ENCODE data around the gene CCDC112. TPM values are rescaled to one million over a fixed set of nuclear protein-coding genes. Genes with fewer than 3 reads are reported as not detected.

The CCDC112 gene
- total and polyA plus RNA-seq, 2 of the 4 experiments (the other 2 are of a cell fraction) = 2.0 to 2.3 TPM

DNA sequence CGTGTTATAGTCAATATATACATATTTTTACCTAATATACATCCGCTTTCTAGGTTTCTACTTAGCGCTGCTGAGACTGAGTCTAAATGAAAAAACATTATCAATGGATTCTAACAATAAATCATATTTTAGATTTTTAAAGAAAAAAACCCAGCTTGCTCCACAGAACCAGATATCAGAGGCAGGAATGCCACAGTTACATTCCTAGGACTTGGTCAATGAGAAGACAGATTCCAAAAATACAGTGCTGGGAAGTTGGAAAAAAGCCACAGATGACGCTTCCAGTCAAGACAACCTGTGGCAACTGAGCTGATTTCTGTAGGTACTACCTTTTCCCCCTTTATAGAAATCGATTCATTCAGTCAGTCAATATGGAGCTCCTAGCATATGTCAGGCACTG lies 577 bp upstream of the CCDC112 start:
- H3K79me1 ChIP-seq (ENCODE audit: low read depth in 1 of 2, low read length in 2 of 2) = peaks cover 22 to 33% of the 10 kb centered on the region in 2 experiments
- H2BK15ac ChIP-seq (ENCODE audit: low read depth, low read length) = no peak overlapping the region
- WGBS, 2 experiments (ENCODE audit: extremely low coverage in 2 of 2, insufficient read length in 1 of 2) = 83% methylated on average over 1 of the region's 5 CpGs; no CpG with 5 or more reads in 1 of the 2 experiments
- peak overlapping the region; percentile 42 for H3K4me3 ChIP-seq (ENCODE audit: insufficient read depth, low read depth, low read length)
- ChIA-PET CTCF (no interaction called here), POLR2A (ENCODE audit: unreplicated experiment) (interaction anchor here (0.7 kb wide), 1 partner anchor 225 kb away, joined by 3 read pairs; no protein-coding TSS in a partner anchor)
- no peak overlapping the region for H2AK5ac ChIP-seq (ENCODE audit: low read depth, low read length)
- BruUV-seq (replicated peaks) = no TSS peak
- no peak overlapping the region for H3K9ac ChIP-seq (ENCODE audit: low read depth, low read length)
- in situ Hi-C loops (cut with MboI; ENCODE audit: low sequenced_read_pairs) = loop anchor here (25.0 kb wide), 1 partner anchor 540 kb away; the partner anchor contains the start of genes AP3S1 and ATG12
- DNase-seq (no peak), ATAC-seq (ENCODE audit: low read depth) (no peak; the same call in 1 of the 2 replicates)
- H3K56ac ChIP-seq (ENCODE audit: extremely low read depth, insufficient read depth, low read length) = no peak overlapping the region
- peaks cover under 1% of the 10 kb centered on the region; the same call in 1 of the 2 replicates for H3K9me3 ChIP-seq (ENCODE audit: control insufficient read depth, insufficient read depth, low read length)
- no peak overlapping the region for H3K23ac ChIP-seq (ENCODE audit: low read depth, low read length)
- intact Hi-C loops (cut with micrococcal nuclease) = loop anchor here (5.0 kb wide), 2 partner anchors 35 to 545 kb away; partner anchors contain the start of genes AP3S1, ATG12 and PGGT1B
- H3K9me1 ChIP-seq (ENCODE audit: insufficient read depth, low read length) = no peaks in the 10 kb centered on the region
- no peak overlapping the region for H3K14ac ChIP-seq (replicated peaks; ENCODE audit: low read depth, low read length)
- H4K20me1 ChIP-seq (ENCODE audit: insufficient read depth, low read length) = no peaks in the 10 kb centered on the region
- no peak overlapping the region for H4K5ac ChIP-seq (ENCODE audit: low read depth, low read length)
- no peak overlapping the region for H3K4ac ChIP-seq (ENCODE audit: low read depth, low read length)
- TF ChIP-seq POLR2A (IDR thresholded peaks at IDR 0.05; ENCODE audit: low read depth, low read length) (no peak), MXI1 (IDR thresholded peaks at IDR 0.05; ENCODE audit: borderline replicate concordance, low read depth, low read length) (no peak), MAFK (IDR thresholded peaks at IDR 0.05; ENCODE audit: low read depth, low read length) (no peak), CEBPB (IDR thresholded peaks at IDR 0.05; ENCODE audit: low read depth, low read length) (no peak), FOS (IDR thresholded peaks at IDR 0.05; ENCODE audit: low read depth, low read length) (no peak), CHD1 (IDR thresholded peaks at IDR 0.05; ENCODE audit: low read depth, low read length) (no peak), RFX5 (IDR thresholded peaks at IDR 0.05; ENCODE audit: low read depth, low read length) (no peak)
- TF ChIP-seq, protein P1, sequence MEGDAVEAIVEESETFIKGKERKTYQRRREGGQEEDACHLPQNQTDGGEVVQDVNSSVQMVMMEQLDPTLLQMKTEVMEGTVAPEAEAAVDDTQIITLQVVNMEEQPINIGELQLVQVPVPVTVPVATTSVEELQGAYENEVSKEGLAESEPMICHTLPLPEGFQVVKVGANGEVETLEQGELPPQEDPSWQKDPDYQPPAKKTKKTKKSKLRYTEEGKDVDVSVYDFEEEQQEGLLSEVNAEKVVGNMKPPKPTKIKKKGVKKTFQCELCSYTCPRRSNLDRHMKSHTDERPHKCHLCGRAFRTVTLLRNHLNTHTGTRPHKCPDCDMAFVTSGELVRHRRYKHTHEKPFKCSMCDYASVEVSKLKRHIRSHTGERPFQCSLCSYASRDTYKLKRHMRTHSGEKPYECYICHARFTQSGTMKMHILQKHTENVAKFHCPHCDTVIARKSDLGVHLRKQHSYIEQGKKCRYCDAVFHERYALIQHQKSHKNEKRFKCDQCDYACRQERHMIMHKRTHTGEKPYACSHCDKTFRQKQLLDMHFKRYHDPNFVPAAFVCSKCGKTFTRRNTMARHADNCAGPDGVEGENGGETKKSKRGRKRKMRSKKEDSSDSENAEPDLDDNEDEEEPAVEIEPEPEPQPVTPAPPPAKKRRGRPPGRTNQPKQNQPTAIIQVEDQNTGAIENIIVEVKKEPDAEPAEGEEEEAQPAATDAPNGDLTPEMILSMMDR (conservative IDR thresholded peaks at IDR 0.05; ENCODE audit: low read depth, low read length) = no peak
- peak overlapping the region; percentile 78 for H3K4me2 ChIP-seq (ENCODE audit: low read depth, low read length)
- H2AFZ ChIP-seq (replicated peaks; ENCODE audit: low read length, poor library complexity) = no peak overlapping the region
- dilution Hi-C loops (cut with HindIII; ENCODE audit: low sequenced_read_pairs, unreplicated experiment) = no loop called here
- H3K27ac ChIP-seq (ENCODE audit: insufficient read depth, low read length) = no peak overlapping the region
- no peak overlapping the region for H2BK120ac ChIP-seq (ENCODE audit: low read depth, low read length)
- no peak overlapping the region for H2AK9ac ChIP-seq (replicated peaks; ENCODE audit: low read depth, low read length, poor library complexity)
- H3K4me1 ChIP-seq (ENCODE audit: control insufficient read depth, insufficient read depth, low read length) = no peaks in the 10 kb centered on the region
- no peaks in the 10 kb centered on the region for H3K36me3 ChIP-seq (ENCODE audit: control insufficient read depth, insufficient read depth, low read length)
- no peaks in the 10 kb centered on the region; the same call in 1 of the 2 replicates for H3K27me3 ChIP-seq (ENCODE audit: control insufficient read depth, insufficient read depth, low read length)
- no peak overlapping the region for H4K91ac ChIP-seq (ENCODE audit: insufficient read depth, low read depth, low read length)
- no peak overlapping the region for H4K8ac ChIP-seq (ENCODE audit: low read depth in 2 of 2, low read length in 2 of 2)
- H3K18ac ChIP-seq (ENCODE audit: low read depth, low read length) = no peak overlapping the region
- H2BK20ac ChIP-seq (ENCODE audit: low read depth, low read length) = no peak overlapping the region
- H2BK5ac ChIP-seq (ENCODE audit: low read depth, low read length, poor library complexity, severe bottlenecking) = no peak overlapping the region

Data from IMR-90 (cell line).